SKM-1 treated with dmso at 0.1 percent for 144 hours (cell line): Measurements from ENCODE around the gene TPPP.
A peak's percentile ranks its signal among the peaks of the same experiment; 100 is the strongest.
"Not testable (repeated sequence)": the region's sequence is repeated elsewhere in the genome, so short reads cannot be mapped to it uniquely, and the experiment has no call there.

Source experiments
- DNase-seq: peaks from one replicate; lab custom pipeline; 2025; ENCODE audit not compliant: unreplicated experiment; lab: John Stamatoyannopoulos, UW

Gene TPPP

GRCh38 chr5:628351-629205 lies 64.6 kb downstream of the TPPP start:
- DNase-seq, result not testable (repeated sequence)

GRCh38 chr5:627840-628239 lies 65.3 kb downstream of the TPPP start:
- no peak for DNase-seq

DNA sequence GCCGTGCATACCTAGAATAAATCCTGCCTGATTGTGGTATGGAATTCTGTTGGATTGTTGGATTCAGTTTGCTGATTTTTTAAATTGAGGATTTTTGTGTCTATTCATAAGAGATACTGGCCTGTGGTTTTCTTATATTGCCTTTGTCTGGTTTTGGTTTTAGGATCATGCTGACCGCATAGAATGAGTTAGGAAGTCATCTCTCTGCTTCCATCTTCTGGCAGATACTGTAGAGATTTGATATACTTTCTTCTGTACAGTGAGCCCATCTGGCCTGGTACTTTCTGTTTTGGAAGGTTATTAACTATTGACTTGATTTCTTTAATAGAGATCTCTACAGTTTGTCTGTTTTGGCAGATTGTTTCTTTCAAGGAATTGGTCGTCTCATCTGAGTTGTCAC lies 66.3 kb downstream of the TPPP start:
- no peak for DNase-seq

GRCh38 chr5:625516-625915 lies 67.6 kb downstream of the TPPP start:
- DNase-seq, result no peak

DNA sequence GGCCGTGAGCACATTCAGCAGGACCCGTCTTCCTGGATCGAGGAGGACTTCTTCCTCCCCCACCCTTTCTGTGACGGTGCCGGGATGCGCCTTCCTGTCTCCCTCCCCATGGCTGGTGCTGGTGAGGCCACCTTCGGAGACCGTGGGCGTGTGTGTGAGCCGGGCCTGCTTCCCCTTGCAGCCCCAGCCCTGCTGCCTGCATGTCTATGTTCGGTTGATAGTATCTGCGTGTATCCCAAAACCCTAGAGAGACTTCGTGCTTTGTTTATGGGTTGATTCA lies 68.3 kb downstream of the TPPP start:
- DNase-seq, result no peak

GRCh38 chr5:624118-624950 lies 68.8 kb downstream of the TPPP start:
- DNase-seq, result no peak

DNA sequence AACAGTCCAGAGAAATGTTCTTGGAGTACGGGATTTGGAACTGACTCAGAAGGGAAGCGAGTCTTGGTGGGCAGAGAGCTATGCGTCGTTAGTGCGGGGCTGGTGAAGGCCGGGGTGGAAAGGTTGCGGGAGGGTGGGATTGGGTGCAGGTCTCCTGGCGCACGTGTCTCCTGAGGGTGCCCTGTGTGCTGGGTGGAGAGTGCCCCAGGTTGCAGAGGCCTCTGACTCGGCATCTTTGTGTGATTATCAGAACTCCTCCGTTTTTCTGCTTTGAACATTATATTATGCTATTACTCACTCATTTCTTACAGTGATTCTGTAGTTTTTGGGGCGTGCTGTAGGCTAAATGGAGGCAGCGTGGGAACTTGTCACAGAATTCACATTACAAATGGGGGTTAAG lies 69.6 kb downstream of the TPPP start:
- DNase-seq, result no peak

GRCh38 chr5:622946-623522 lies 70.1 kb downstream of the TPPP start:
- no peak for DNase-seq

DNA sequence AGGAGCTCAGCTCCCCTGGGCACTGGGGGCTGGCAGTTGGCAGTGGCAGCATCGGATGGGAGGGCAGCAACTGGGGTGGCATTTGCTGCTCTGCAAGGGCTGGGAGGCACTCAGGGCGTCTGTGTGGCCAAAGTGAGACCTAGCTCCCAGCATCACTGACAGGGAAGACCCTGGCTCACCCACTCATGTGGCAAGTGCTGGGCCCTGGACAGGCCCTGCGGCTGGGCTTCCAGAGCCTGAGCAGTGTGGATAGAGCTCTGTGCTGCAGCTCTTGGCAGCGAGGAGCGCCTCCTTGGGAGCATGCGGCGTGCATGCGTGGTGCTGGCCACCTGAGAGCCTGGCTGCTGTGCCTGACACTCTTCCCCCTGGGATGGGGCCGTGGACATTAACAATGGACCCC lies 70.8 kb downstream of the TPPP start:
- no peak for DNase-seq

DNA sequence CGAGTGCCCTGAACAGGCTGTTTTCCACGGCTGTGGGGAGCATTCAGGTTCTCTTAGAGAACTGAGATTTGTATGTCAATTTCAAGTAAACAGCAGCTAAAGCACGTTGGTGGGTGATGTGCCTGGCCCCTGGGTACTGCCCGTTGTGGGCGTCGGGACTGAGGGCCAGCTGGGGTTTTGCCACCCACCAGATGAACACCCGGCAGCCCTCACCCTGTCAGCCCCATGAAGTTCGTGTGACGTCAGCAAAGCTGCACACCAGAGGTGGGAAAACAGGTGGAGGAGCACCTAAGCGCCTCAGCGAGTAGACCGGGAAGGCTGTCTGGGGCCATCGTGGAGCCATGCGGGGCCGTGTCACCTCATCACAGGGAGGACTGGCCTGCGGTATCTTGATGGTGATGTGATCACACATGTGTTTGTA lies 71.8 kb downstream of the TPPP start:
- DNase-seq, result no peak

- DNase-seq, result no peak
Observed at GRCh38 chr5:620586-621180, 72.5 kb downstream of the TPPP start.

- DNase-seq, result no peak
Observed at GRCh38 chr5:620152-620551, 73.0 kb downstream of the TPPP start.

GRCh38 chr5:619444-619843 lies 73.7 kb downstream of the TPPP start:
- no peak for DNase-seq

DNA sequence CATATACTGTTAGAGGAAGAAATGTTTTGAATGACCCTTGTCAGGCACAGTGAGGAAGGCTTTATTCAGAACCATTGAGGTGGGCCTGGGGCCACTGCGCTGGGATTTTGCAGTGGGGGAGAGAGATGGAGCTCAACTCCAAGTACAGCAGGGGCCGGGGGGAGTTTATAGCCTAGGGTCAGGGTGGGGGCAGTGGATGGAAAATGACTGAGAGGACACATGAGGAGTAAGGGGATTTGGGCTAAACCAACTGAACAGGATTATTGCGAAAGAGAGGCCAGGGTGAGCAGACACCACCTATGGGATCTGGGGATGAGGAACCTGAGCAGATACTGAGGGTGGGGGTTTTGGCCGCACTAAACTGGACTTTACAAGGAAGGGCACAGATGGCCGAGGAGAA lies 74.7 kb downstream of the TPPP start:
- DNase-seq, result no peak

DNA sequence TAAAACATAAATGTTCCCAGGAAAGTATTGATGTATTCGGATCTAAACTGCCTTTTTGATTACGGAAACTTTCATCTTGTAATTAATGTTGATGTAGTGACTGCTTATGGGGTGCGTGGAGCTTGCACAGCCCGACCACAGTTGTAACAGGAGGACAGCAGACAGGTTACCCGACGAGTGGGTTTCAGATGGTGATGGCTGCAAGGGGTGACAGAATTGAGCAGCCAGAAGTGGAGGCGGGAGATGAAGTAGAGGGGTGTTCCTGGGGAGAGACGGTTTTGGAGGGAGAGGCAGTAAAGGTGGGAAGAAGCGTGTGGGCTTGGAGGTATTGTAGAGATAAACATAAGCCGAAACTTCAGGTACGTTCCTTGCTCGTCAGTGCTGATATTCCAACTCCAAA lies 75.3 kb downstream of the TPPP start:
- no peak for DNase-seq

GRCh38 chr5:616484-617039 lies 76.6 kb downstream of the TPPP start:
- no peak for DNase-seq

GRCh38 chr5:612498-613424 lies 80.4 kb downstream of the TPPP start:
- no peak for DNase-seq

DNA sequence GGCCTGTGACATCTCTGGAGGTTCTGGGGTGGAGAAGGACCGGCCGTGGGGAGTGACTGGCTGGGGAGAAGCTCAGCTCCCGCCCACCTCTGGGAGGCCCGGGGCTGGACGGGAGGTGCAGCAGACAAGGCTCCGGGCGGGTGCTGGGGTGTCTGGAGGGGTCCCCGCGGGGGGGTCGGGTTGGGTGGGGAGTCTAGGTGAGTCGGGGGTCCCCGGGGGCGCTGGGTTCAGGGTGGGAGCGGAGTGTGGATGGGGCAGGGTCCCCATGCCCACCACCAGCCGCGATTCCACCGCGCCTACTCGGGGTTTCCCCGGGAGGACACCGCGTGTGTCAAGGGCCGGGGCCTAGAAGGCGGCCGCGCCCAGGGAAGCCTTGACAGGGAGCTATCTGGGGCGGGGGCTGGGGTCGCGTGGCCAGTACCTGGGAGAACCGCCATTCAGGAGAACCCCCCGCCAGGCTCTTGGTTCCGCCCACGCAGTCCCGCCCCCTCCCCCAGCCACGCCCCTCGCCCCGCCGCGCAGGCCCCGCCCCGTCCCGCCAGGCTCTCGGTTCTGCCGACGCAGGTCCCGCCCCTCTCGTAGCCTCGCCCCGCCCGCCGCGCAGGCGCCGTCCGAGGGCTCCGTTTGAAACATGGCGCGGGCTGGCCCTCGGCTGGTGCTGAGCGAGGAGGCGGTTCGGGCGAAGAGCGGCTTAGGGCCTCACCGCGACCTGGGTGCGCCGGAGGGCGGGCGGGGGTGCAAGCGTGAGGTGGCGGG lies 81.2 kb downstream of the TPPP start, which contains the start of gene CEP72:
Gene CEP72, plus strand, starts transcription at position 610 of the 756 bp plus-strand sequence. Its CDS starts 22 bp downstream, at position 632.
- peak; percentile 73 for DNase-seq
